Testis (tissue), 2 donors: ENCODE measurements around the gene WDR88.

ENCODE experiments used
- CTCF ChIP-seq, 3 experiments: fragments of 450-650 bp in 2 of 3; fragments of 200-600 bp in 1 of 3; sonication (generic) in 1 of 3; IDR thresholded peaks; one replicate each; pipeline ENCODE4 v1.5.1; 2016 to 2019; ENCODE audit warnings: antibody characterized with exemption in 3 of 3, mild to moderate bottlenecking in 2 of 3, moderate library complexity in 1 of 3
- POLR2A ChIP-seq: fragments of 450-650 bp; IDR thresholded peaks from one replicate; pipeline ENCODE4 v1.6.1; 2017; ENCODE audit warnings: antibody characterized with exemption, mild to moderate bottlenecking, moderate library complexity

GRCh38 chr19:33193269-33193864, 61.5 kb downstream of the WDR88 start:
- TF ChIP-seq CTCF (IDR thresholded peaks at IDR 0.05) (no peak), POLR2A (no peak)
